GM12865 (cell line): ENCODE measurements around the gene EVI5L.

Experiments used
- DNase-seq: peaks from one replicate; pipeline ENCODE4 v3.0.0; 2010; ENCODE audit warnings: low read depth
- H3K4me3 ChIP-seq: 2 replicates; pipeline ENCODE4 v1.5.1; 2011; ENCODE audit warnings: mild to moderate bottlenecking, low read depth, low read length, control low read depth
- CTCF ChIP-seq: IDR thresholded peaks from 2 replicates; pipeline ENCODE4 v1.5.1; 2011; ENCODE audit warnings: low read length, control low read depth, low read depth, inconsistent platforms; ENCODE audit not compliant: insufficient read depth; ENCODE audit errors: missing control alignments

The EVI5L gene

GRCh38 chr19:7832781-7833180 is 2.8 kb downstream of the EVI5L start:
- no peak for TF ChIP-seq CTCF
- DNase-seq = no peak
- H3K4me3 ChIP-seq = no peak overlapping the region

- no peak for DNase-seq
- H3K4me3 ChIP-seq = no peak overlapping the region
- TF ChIP-seq CTCF = no peak
Measured at GRCh38 chr19:7833225-7834099, 3.4 kb downstream of the EVI5L start.

- no peak for DNase-seq
- no peak overlapping the region for H3K4me3 ChIP-seq
- no peak for TF ChIP-seq CTCF
Measured at GRCh38 chr19:7839476-7839875, 9.5 kb downstream of the EVI5L start.

GRCh38 chr19:7840629-7841028 is 10.6 kb downstream of the EVI5L start:
- no peak overlapping the region for H3K4me3 ChIP-seq
- TF ChIP-seq CTCF = no peak
- no peak for DNase-seq

GRCh38 chr19:7841751-7842660 is 12.0 kb downstream of the EVI5L start:
- H3K4me3 ChIP-seq = no peak overlapping the region

More at GRCh38 chr19:7841751-7842660, 12.0 kb downstream of the EVI5L start:
- TF ChIP-seq CTCF = no peak
- no peak for DNase-seq
